A549 (cell line): ENCODE data around the gene PDE4C. TPM values are rescaled to one million over a fixed set of nuclear protein-coding genes. Genes with fewer than 3 reads are reported as not detected.

ENCODE experiments used
- ATAC-seq, 2 experiments: fragments of 200-7000 bp in 1 of 2; fragments of >200 bp in 1 of 2; cut with Nextera tagmentation in 1 of 2; cut with Tn5 transposase in 1 of 2; 3 replicates each; pipeline versions ENCODE4 v1.8.0 to v1.9.1; 2018 to 2020; ENCODE audit warnings: mild to moderate bottlenecking in 1 of 2, moderate library complexity in 1 of 2
- CTCF ChIA-PET: fragments of 300-600 bp; sonication (Branson Sonifier 250); formaldehyde crosslinking; extraction: SDS; loops from one replicate; lab custom pipeline; 2021; ENCODE audit warnings: antibody characterized with exemption, inconsistent platforms; lab: Yijun Ruan, JAX
- POLR2A ChIA-PET: fragments of 350-600 bp; formaldehyde crosslinking; extraction: SDS; loops from one replicate; lab custom pipeline; 2021; ENCODE audit warnings: antibody characterized with exemption, inconsistent platforms; lab: Yijun Ruan, JAX
- DNase-seq, 2 experiments: peaks; one replicate each; pipeline versions ENCODE4 v3.0.0 to v3.0.0-alpha.2; 2011 to 2016; ENCODE audit warnings: low read depth in 1 of 2, low spot score in 1 of 2
- FAIRE-seq: peaks from 2 replicates; lab custom pipeline; 2011; peaks lifted over from hg19 to GRCh38; lab: Jason Lieb, UNC
- H3K27ac ChIP-seq, 2 experiments: fragments of >200 bp; sonication (Bioruptor Twin); formaldehyde crosslinking; 3 replicates each; pipeline ENCODE4 v1.5.1; 2016 to 2017
- H3K4me1 ChIP-seq: fragments of >200 bp; sonication (Bioruptor Twin); formaldehyde crosslinking; 3 replicates; pipeline ENCODE4 v1.6.1; 2016
- H3K4me2 ChIP-seq: fragments of >200 bp; sonication (Bioruptor Twin); formaldehyde crosslinking; 3 replicates; pipeline ENCODE4 v1.6.1; 2016
- H3K4me3 ChIP-seq: fragments of >200 bp; sonication (Bioruptor Twin); formaldehyde crosslinking; 3 replicates; pipeline ENCODE4 v1.5.1; 2016
- H3K9me3 ChIP-seq: fragments of >200 bp; sonication (Bioruptor Twin); formaldehyde crosslinking; 3 replicates; pipeline ENCODE4 v1.6.1; 2016
- BHLHE40 ChIP-seq: IDR thresholded peaks from 2 replicates; pipeline ENCODE4 v1.6.1; 2012; ENCODE audit warnings: low read depth, low read length, inconsistent platforms
- CBX8 ChIP-seq: fragments of 200-600 bp; sonication (generic); IDR thresholded peaks from 2 replicates; pipeline ENCODE4 v1.6.1; 2016
- EHMT2 ChIP-seq: fragments of 200-600 bp; sonication (generic); IDR thresholded peaks from 2 replicates; pipeline ENCODE4 v1.6.1; 2016; ENCODE audit warnings: antibody characterized with exemption, low read depth, mild to moderate bottlenecking, moderate library complexity
- FOSB ChIP-seq: fragments of 250-450 bp; sonication (Bioruptor Pico); IDR thresholded peaks from 2 replicates; pipeline ENCODE4 v1.5.0; 2020; ENCODE audit warnings: mild to moderate bottlenecking, moderate library complexity
- FOXS1 ChIP-seq: fragments of 250-450 bp; sonication (Bioruptor Pico); IDR thresholded peaks from 2 replicates; pipeline ENCODE4 v1.5.0; 2020; ENCODE audit warnings: mild to moderate bottlenecking, moderate library complexity
- GATA3 ChIP-seq: IDR thresholded peaks from 2 replicates; pipeline ENCODE4 v1.6.1; 2012; ENCODE audit warnings: borderline replicate concordance
- HDAC2 ChIP-seq: fragments of 200-600 bp; sonication (generic); IDR thresholded peaks from 2 replicates; pipeline ENCODE4 v1.6.1; 2016
- HOXB5 ChIP-seq: fragments of 250-450 bp; sonication (Bioruptor Pico); IDR thresholded peaks from 2 replicates; pipeline ENCODE4 v1.5.0; 2020; ENCODE audit warnings: mild to moderate bottlenecking, moderate library complexity
- MAZ ChIP-seq: fragments of 150-350 bp; IDR thresholded peaks from 2 replicates; pipeline ENCODE4 v1.6.1; 2014; ENCODE audit warnings: antibody characterized with exemption, low read depth, low read length, borderline replicate concordance
- NFE2L2 ChIP-seq: fragments of 150-350 bp; conservative IDR thresholded peaks from 2 replicates; pipeline ENCODE4 v1.6.1; 2014; ENCODE audit warnings: low read length
- NPAS2 ChIP-seq: fragments of 250-450 bp; sonication (Bioruptor Pico); IDR thresholded peaks from 2 replicates; pipeline ENCODE4 v1.8.0; 2022; ENCODE audit warnings: mild to moderate bottlenecking, moderate library complexity, borderline replicate concordance
- RARB ChIP-seq: fragments of 250-450 bp; sonication (Bioruptor Pico); IDR thresholded peaks from 2 replicates; pipeline ENCODE4 v1.8.0; 2021; ENCODE audit warnings: mild to moderate bottlenecking, moderate library complexity
- RCOR1 ChIP-seq: fragments of 150-350 bp; IDR thresholded peaks from 2 replicates; pipeline ENCODE4 v1.6.1; 2014; ENCODE audit warnings: antibody characterized with exemption, low read length, low read depth
- RNF2 ChIP-seq: fragments of 200-600 bp; sonication (generic); IDR thresholded peaks from 2 replicates; pipeline ENCODE4 v1.6.1; 2016; ENCODE audit warnings: low read depth, mild to moderate bottlenecking, antibody characterized with exemption, moderate library complexity, borderline replicate concordance
- SMC3 ChIP-seq: fragments of >200 bp; sonication (Bioruptor Twin); formaldehyde crosslinking; IDR thresholded peaks from 3 replicates; pipeline ENCODE4 v1.6.1; 2018; ENCODE audit warnings: inconsistent platforms
- TFCP2L1 ChIP-seq: fragments of 250-450 bp; sonication (Bioruptor Pico); IDR thresholded peaks from 2 replicates; pipeline ENCODE4 v1.5.0; 2021; ENCODE audit warnings: mild to moderate bottlenecking
- ZSCAN20 ChIP-seq: fragments of 250-450 bp; sonication (Bioruptor Pico); IDR thresholded peaks from 2 replicates; pipeline ENCODE4 v1.8.0; 2022; ENCODE audit warnings: mild to moderate bottlenecking, moderate library complexity
- WGBS: methylation state at CpG from one replicate; pipeline ENCODE4 v1.1.6; 2017; ENCODE audit errors: missing lambda C conversion rate; 5-methylcytosine and 5-hydroxymethylcytosine counted together
- polyA plus RNA-seq, 4 experiments: library from polyadenylated mRNA; depleted of rRNA in 3 of 4; stranded (reverse); fragments of >200 nt; fragmentation: RNase III in 1 of 4; extraction: RNeasy Plus Mini Kit Qiagen cat#74134 plus additional on column Dnase treatment in 1 of 4; gene quantifications; 2 replicates in 3 of 4; 3 replicates in 1 of 4; pipeline ENCODE4 v1.2.3, GENCODE V29; 2011 to 2017
- TF ChIP-seq, protein P1 (sequence below): IDR thresholded peaks from 2 replicates; pipeline ENCODE4 v1.6.1; 2012
- TF ChIP-seq, protein P2 (sequence below): fragments of 150-350 bp; IDR thresholded peaks from 2 replicates; pipeline ENCODE4 v1.6.1; 2014; ENCODE audit warnings: low read depth, mild to moderate bottlenecking, low read length
- TF ChIP-seq, protein P3 (sequence below): fragments of >200 bp; sonication (Bioruptor Twin); formaldehyde crosslinking; IDR thresholded peaks from 3 replicates; pipeline ENCODE4 v1.6.1; 2016
- TF ChIP-seq, protein P4 (sequence below): fragments of 450-650 bp; IDR thresholded peaks from 2 replicates; pipeline ENCODE4 v1.6.1; 2014; ENCODE audit warnings: antibody characterized with exemption
- TF ChIP-seq, protein P5 (sequence below): fragments of 250-450 bp; sonication (Bioruptor Pico); IDR thresholded peaks from 2 replicates; pipeline ENCODE4 v1.5.0; 2020; ENCODE audit warnings: low read depth, mild to moderate bottlenecking, moderate library complexity
- TF ChIP-seq, protein P6 (sequence below): fragments of >200 bp; sonication (Bioruptor Twin); formaldehyde crosslinking; IDR thresholded peaks from 3 replicates; pipeline ENCODE4 v1.5.1; 2016
- TF ChIP-seq, protein P7 (sequence below): IDR thresholded peaks from 2 replicates; pipeline ENCODE4 v1.6.1; 2012; ENCODE audit warnings: low read depth, borderline replicate concordance
- TF ChIP-seq, protein P8 (sequence below): fragments of 250-450 bp; sonication (Bioruptor Pico); IDR thresholded peaks from 2 replicates; pipeline ENCODE4 v1.5.0; 2021; ENCODE audit warnings: mild to moderate bottlenecking, moderate library complexity, borderline replicate concordance

PDE4C gene
- polyA plus RNA-seq, 2 of the 4 experiments (the other 2 are of a cell fraction), result 0.25 to 0.65 TPM

DNA sequence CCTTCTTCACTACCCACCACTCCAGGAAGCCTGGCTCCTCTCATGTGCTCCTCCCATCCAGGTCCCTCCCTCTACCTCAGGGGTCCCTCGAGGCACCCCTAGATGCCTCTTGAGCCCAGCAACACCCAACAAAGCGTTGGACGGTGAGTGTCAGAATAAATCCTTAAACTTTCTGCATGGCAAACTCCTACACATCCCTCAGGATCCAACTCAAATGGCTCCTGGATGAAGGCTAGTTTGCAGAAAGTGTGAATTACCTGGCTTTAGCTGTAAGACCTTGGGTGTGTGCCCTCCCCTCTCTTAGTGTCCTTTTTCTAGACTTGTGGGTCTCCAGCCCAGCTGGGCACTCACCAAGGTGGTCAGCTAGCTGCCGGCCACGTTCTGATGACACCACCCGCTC lies 27.9 kb downstream of the PDE4C start:
- no peak overlapping the region for H3K4me2 ChIP-seq
- no peak overlapping the region for H3K27ac ChIP-seq
- CTCF ChIA-PET, result interaction anchor here (1.4 to 8.9 kb wide), 2 partner anchors 10 to 54 kb away, joined by 4 to 86 read pairs; a partner anchor contains a TSS
- TF ChIP-seq, protein P1, sequence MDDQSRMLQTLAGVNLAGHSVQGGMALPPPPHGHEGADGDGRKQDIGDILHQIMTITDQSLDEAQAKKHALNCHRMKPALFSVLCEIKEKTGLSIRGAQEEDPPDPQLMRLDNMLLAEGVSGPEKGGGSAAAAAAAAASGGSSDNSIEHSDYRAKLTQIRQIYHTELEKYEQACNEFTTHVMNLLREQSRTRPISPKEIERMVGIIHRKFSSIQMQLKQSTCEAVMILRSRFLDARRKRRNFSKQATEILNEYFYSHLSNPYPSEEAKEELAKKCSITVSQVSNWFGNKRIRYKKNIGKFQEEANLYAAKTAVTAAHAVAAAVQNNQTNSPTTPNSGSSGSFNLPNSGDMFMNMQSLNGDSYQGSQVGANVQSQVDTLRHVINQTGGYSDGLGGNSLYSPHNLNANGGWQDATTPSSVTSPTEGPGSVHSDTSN, result no peak
- TF ChIP-seq TFCP2L1 (CRISPR knock-in tag) (no peak), SMC3 (no peak), NPAS2 (CRISPR knock-in tag) (no peak), NFE2L2 (no peak), RNF2 (no peak), CBX8 (no peak), HOXB5 (CRISPR knock-in tag) (no peak), RARB (no peak), MAZ (no peak), RCOR1 (no peak)
- TF ChIP-seq, protein P2, sequence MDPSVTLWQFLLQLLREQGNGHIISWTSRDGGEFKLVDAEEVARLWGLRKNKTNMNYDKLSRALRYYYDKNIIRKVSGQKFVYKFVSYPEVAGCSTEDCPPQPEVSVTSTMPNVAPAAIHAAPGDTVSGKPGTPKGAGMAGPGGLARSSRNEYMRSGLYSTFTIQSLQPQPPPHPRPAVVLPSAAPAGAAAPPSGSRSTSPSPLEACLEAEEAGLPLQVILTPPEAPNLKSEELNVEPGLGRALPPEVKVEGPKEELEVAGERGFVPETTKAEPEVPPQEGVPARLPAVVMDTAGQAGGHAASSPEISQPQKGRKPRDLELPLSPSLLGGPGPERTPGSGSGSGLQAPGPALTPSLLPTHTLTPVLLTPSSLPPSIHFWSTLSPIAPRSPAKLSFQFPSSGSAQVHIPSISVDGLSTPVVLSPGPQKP, result no peak
- TF ChIP-seq, protein P3, sequence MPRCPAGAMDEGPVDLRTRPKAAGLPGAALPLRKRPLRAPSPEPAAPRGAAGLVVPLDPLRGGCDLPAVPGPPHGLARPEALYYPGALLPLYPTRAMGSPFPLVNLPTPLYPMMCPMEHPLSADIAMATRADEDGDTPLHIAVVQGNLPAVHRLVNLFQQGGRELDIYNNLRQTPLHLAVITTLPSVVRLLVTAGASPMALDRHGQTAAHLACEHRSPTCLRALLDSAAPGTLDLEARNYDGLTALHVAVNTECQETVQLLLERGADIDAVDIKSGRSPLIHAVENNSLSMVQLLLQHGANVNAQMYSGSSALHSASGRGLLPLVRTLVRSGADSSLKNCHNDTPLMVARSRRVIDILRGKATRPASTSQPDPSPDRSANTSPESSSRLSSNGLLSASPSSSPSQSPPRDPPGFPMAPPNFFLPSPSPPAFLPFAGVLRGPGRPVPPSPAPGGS, result no peak
- TF ChIP-seq, protein P4, sequence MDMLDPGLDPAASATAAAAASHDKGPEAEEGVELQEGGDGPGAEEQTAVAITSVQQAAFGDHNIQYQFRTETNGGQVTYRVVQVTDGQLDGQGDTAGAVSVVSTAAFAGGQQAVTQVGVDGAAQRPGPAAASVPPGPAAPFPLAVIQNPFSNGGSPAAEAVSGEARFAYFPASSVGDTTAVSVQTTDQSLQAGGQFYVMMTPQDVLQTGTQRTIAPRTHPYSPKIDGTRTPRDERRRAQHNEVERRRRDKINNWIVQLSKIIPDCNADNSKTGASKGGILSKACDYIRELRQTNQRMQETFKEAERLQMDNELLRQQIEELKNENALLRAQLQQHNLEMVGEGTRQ, result no peak
- TF ChIP-seq, protein P5, sequence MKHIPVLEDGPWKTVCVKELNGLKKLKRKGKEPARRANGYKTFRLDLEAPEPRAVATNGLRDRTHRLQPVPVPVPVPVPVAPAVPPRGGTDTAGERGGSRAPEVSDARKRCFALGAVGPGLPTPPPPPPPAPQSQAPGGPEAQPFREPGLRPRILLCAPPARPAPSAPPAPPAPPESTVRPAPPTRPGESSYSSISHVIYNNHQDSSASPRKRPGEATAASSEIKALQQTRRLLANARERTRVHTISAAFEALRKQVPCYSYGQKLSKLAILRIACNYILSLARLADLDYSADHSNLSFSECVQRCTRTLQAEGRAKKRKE (CRISPR knock-in tag), result no peak
- TF ChIP-seq, all 56 proteins: peak for 0
- Histone ChIP-seq H3K9me3 (no peaks in the 10 kb centered on the region), H3K4me1 (peaks cover 16% of the 10 kb centered on the region; the same call in 2 of the 3 replicates), H3K4me3 (no peak overlapping the region)
- POLR2A ChIA-PET, result interaction anchor here (0.6 kb wide), 1 partner anchor 10 kb away, joined by 3 read pairs; no protein-coding TSS in a partner anchor
- DNase-seq (no peak), ATAC-seq (no peak), FAIRE-seq (no peak)
- WGBS, result 76% methylated on average over 6 of the region's 6 CpGs

DNA sequence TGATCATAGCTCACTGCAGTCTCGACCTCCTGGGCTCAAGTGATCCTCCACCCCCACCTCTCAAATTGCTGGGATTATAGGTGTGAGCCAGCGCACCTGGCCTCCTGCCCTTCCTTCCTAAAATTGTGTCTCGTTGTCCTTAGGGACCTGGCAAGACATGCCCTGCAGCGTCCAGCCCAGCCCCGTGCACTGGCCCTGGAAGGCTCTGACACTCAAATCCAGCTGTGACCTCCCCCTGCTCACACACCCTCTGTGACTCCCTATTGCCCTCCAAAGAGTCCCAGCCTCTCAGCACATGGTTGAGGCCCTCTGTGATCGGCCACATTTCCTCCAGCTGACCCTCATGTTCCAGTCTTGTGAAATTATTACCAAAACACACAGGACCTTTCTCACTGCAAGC lies 28.3 kb downstream of the PDE4C start:
- ChIA-PET CTCF (interaction anchor here (0.7 to 8.9 kb wide), 3 partner anchors 10 to 54 kb away, joined by 4 to 86 read pairs (median 4); a partner anchor contains a TSS), POLR2A (interaction anchor here (0.6 kb wide), 1 partner anchor 11 kb away, joined by 3 read pairs; no protein-coding TSS in a partner anchor)
- Histone ChIP-seq H3K27ac (no peak overlapping the region), H3K4me3 (no peak overlapping the region), H3K4me2 (no peak overlapping the region), H3K9me3 (no peaks in the 10 kb centered on the region), H3K4me1 (peaks cover 12% of the 10 kb centered on the region; the same call in 2 of the 3 replicates)
- ATAC-seq (no peak), DNase-seq (no peak), FAIRE-seq (no peak)
- 77% methylated on average over 6 of the region's 6 CpGs for WGBS
- no peak for TF ChIP-seq EHMT2
- TF ChIP-seq SMC3, result no peak
- no peak for TF ChIP-seq GATA3
- TF ChIP-seq HDAC2, result no peak
- TF ChIP-seq BHLHE40, result no peak
- TF ChIP-seq CBX8, result no peak
- TF ChIP-seq FOXS1, result no peak
- no peak for TF ChIP-seq ZSCAN20
- TF ChIP-seq, protein P3, result no peak
- TF ChIP-seq, protein P6, sequence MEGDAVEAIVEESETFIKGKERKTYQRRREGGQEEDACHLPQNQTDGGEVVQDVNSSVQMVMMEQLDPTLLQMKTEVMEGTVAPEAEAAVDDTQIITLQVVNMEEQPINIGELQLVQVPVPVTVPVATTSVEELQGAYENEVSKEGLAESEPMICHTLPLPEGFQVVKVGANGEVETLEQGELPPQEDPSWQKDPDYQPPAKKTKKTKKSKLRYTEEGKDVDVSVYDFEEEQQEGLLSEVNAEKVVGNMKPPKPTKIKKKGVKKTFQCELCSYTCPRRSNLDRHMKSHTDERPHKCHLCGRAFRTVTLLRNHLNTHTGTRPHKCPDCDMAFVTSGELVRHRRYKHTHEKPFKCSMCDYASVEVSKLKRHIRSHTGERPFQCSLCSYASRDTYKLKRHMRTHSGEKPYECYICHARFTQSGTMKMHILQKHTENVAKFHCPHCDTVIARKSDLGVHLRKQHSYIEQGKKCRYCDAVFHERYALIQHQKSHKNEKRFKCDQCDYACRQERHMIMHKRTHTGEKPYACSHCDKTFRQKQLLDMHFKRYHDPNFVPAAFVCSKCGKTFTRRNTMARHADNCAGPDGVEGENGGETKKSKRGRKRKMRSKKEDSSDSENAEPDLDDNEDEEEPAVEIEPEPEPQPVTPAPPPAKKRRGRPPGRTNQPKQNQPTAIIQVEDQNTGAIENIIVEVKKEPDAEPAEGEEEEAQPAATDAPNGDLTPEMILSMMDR, result no peak
- no peak for TF ChIP-seq HOXB5 (CRISPR knock-in tag)
- no peak for TF ChIP-seq FOSB (CRISPR knock-in tag)
- TF ChIP-seq, protein P7, sequence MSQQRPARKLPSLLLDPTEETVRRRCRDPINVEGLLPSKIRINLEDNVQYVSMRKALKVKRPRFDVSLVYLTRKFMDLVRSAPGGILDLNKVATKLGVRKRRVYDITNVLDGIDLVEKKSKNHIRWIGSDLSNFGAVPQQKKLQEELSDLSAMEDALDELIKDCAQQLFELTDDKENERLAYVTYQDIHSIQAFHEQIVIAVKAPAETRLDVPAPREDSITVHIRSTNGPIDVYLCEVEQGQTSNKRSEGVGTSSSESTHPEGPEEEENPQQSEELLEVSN, result no peak
- TF ChIP-seq, protein P8, sequence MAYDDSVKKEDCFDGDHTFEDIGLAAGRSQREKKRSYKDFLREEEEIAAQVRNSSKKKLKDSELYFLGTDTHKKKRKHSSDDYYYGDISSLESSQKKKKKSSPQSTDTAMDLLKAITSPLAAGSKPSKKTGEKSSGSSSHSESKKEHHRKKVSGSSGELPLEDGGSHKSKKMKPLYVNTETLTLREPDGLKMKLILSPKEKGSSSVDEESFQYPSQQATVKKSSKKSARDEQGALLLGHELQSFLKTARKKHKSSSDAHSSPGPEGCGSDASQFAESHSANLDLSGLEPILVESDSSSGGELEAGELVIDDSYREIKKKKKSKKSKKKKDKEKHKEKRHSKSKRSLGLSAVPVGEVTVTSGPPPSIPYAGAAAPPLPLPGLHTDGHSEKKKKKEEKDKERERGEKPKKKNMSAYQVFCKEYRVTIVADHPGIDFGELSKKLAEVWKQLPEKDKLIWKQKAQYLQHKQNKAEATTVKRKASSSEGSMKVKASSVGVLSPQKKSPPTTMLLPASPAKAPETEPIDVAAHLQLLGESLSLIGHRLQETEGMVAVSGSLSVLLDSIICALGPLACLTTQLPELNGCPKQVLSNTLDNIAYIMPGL (CRISPR knock-in tag), result no peak
